Measurements from ENCODE around the gene DDX6.

The DDX6 gene

GRCh38 chr11:118791111-118791960 lies at the start of gene DDX6:
TSS of gene DDX6 (minus strand) at chr11:118791164. CDS start at chr11:118786251, 4,913 bp downstream.
- peaks cover 29% of the 10 kb centered on the region for H3F3A ChIP-seq (ENCODE audit: insufficient read depth)
- H2AFZ ChIP-seq (ENCODE audit: low read depth, low read length, severe bottlenecking), result peak within 1 kb of the TSS; percentile 86
- H3K4me2 ChIP-seq (ENCODE audit: low read depth, low read length, poor library complexity, severe bottlenecking), result peak within 1 kb of the TSS; percentile 73
- H3K79me2 ChIP-seq (ENCODE audit: insufficient read depth, low read length), result peaks cover 44% of the 10 kb centered on the region
- peak within 1 kb of the TSS; percentile 93 for H3K27ac ChIP-seq (ENCODE audit: low read depth, low read length)
- H3K27me3 ChIP-seq (ENCODE audit: low read length), result no peaks in the 10 kb centered on the region
- no peaks in the 10 kb centered on the region for H3K9me3 ChIP-seq (ENCODE audit: insufficient read depth, low read length)
- TF ChIP-seq, protein P1, sequence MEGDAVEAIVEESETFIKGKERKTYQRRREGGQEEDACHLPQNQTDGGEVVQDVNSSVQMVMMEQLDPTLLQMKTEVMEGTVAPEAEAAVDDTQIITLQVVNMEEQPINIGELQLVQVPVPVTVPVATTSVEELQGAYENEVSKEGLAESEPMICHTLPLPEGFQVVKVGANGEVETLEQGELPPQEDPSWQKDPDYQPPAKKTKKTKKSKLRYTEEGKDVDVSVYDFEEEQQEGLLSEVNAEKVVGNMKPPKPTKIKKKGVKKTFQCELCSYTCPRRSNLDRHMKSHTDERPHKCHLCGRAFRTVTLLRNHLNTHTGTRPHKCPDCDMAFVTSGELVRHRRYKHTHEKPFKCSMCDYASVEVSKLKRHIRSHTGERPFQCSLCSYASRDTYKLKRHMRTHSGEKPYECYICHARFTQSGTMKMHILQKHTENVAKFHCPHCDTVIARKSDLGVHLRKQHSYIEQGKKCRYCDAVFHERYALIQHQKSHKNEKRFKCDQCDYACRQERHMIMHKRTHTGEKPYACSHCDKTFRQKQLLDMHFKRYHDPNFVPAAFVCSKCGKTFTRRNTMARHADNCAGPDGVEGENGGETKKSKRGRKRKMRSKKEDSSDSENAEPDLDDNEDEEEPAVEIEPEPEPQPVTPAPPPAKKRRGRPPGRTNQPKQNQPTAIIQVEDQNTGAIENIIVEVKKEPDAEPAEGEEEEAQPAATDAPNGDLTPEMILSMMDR (IDR thresholded peaks at IDR 0.05; ENCODE audit: insufficient read depth, low read length, poor library complexity, severe bottlenecking), result peak; percentile 27
- TF ChIP-seq EZH2phosphoT487 (conservative IDR thresholded peaks at IDR 0.05; ENCODE audit: low read length), result no peak
- no peaks in the 10 kb centered on the region for H3K36me3 ChIP-seq (ENCODE audit: low read length)
- H3K4me3 ChIP-seq (ENCODE audit: insufficient read depth, low read length, poor library complexity, severe bottlenecking), result peak within 1 kb of the TSS; percentile 76
- no peaks in the 10 kb centered on the region for H3K9me2 ChIP-seq (replicated peaks; ENCODE audit: insufficient read depth, low read length)
- peak within 1 kb of the TSS; percentile 99 for H3K9ac ChIP-seq (ENCODE audit: low read length)
- H4K20me1 ChIP-seq (ENCODE audit: low read depth, low read length), result peaks cover 10% of the 10 kb centered on the region

- Histone ChIP-seq H3K9ac (ENCODE audit: low read length) (no peak overlapping the region), H3K36me3 (ENCODE audit: low read length) (no peaks in the 10 kb centered on the region), H2AFZ (ENCODE audit: low read depth, low read length, severe bottlenecking) (no peak overlapping the region), H3F3A (ENCODE audit: insufficient read depth) (no peaks in the 10 kb centered on the region), H3K9me3 (ENCODE audit: insufficient read depth, low read length) (no peaks in the 10 kb centered on the region), H3K4me2 (ENCODE audit: low read depth, low read length, poor library complexity, severe bottlenecking) (no peak overlapping the region), H3K27me3 (ENCODE audit: low read length) (no peaks in the 10 kb centered on the region), H3K79me2 (ENCODE audit: insufficient read depth, low read length) (no peaks in the 10 kb centered on the region), H4K20me1 (ENCODE audit: low read depth, low read length) (no peaks in the 10 kb centered on the region), H3K9me2 (replicated peaks; ENCODE audit: insufficient read depth, low read length) (no peaks in the 10 kb centered on the region), H3K27ac (ENCODE audit: low read depth, low read length) (no peak overlapping the region), H3K4me3 (ENCODE audit: insufficient read depth, low read length, poor library complexity, severe bottlenecking) (no peak overlapping the region)
- no peak for TF ChIP-seq EZH2phosphoT487 (conservative IDR thresholded peaks at IDR 0.05; ENCODE audit: low read length)
- TF ChIP-seq, protein P1 (IDR thresholded peaks at IDR 0.05; ENCODE audit: insufficient read depth, low read length, poor library complexity, severe bottlenecking), result no peak
These were observed 48.1 kb upstream of the DDX6 start for GRCh38 chr11:118838905-118839553.

- Histone ChIP-seq H3F3A (ENCODE audit: insufficient read depth) (no peaks in the 10 kb centered on the region), H2AFZ (ENCODE audit: low read depth, low read length, severe bottlenecking) (no peak overlapping the region), H3K9ac (ENCODE audit: low read length) (no peak overlapping the region), H3K36me3 (ENCODE audit: low read length) (no peaks in the 10 kb centered on the region), H3K4me3 (ENCODE audit: insufficient read depth, low read length, poor library complexity, severe bottlenecking) (no peak overlapping the region), H3K9me3 (ENCODE audit: insufficient read depth, low read length) (no peaks in the 10 kb centered on the region), H3K4me2 (ENCODE audit: low read depth, low read length, poor library complexity, severe bottlenecking) (no peak overlapping the region), H3K27me3 (ENCODE audit: low read length) (no peaks in the 10 kb centered on the region), H3K79me2 (ENCODE audit: insufficient read depth, low read length) (no peaks in the 10 kb centered on the region), H4K20me1 (ENCODE audit: low read depth, low read length) (no peaks in the 10 kb centered on the region), H3K9me2 (replicated peaks; ENCODE audit: insufficient read depth, low read length) (no peaks in the 10 kb centered on the region), H3K27ac (ENCODE audit: low read depth, low read length) (no peak overlapping the region)
- no peak for TF ChIP-seq EZH2phosphoT487 (conservative IDR thresholded peaks at IDR 0.05; ENCODE audit: low read length)
- TF ChIP-seq, protein P1 (IDR thresholded peaks at IDR 0.05; ENCODE audit: insufficient read depth, low read length, poor library complexity, severe bottlenecking), result no peak
These were observed 46.9 kb upstream of the DDX6 start for GRCh38 chr11:118837868-118838267.
